Endothelial cell of umbilical vein (primary cell): ENCODE data around the gene KISS1R.

Source experiments
- EZH2 ChIP-seq: IDR thresholded peaks from 2 replicates; pipeline ENCODE4 v1.6.1; 2012; ENCODE audit warnings: borderline replicate concordance, low read depth, mild to moderate bottlenecking, moderate library complexity, low read length, inconsistent platforms; ENCODE audit not compliant: severe bottlenecking
- FOS ChIP-seq: IDR thresholded peaks from 2 replicates; pipeline ENCODE4 v1.6.1; 2011; ENCODE audit warnings: mild to moderate bottlenecking, low read length, moderate library complexity, borderline replicate concordance; ENCODE audit not compliant: insufficient read depth
- JUN ChIP-seq: IDR thresholded peaks from 2 replicates; pipeline ENCODE4 v1.6.1; 2011; ENCODE audit warnings: borderline replicate concordance, low read depth; ENCODE audit not compliant: insufficient read length, insufficient read depth
- MYC ChIP-seq: IDR thresholded peaks from one replicate; pipeline ENCODE4 v1.6.1; 2011; ENCODE audit warnings: mild to moderate bottlenecking, low read depth, low read length
- POLR2A ChIP-seq: IDR thresholded peaks from 2 replicates; pipeline ENCODE4 v1.6.1; 2012; ENCODE audit warnings: low read depth, mild to moderate bottlenecking, control low read depth, low read length
- POLR2AphosphoS5 ChIP-seq: IDR thresholded peaks from 2 replicates; pipeline ENCODE4 v1.6.1; 2012; ENCODE audit warnings: low read depth, mild to moderate bottlenecking, control low read depth, low read length, moderate library complexity; ENCODE audit not compliant: insufficient read depth
- TF ChIP-seq, protein P1 (sequence below), 2 donors: IDR thresholded peaks; 1 replicate in 1 of 2; 2 replicates in 1 of 2; pipeline ENCODE4 v1.5.1; 2011; ENCODE audit warnings: low read length in 2 of 2, mild to moderate bottlenecking in 2 of 2, moderate library complexity in 2 of 2, control low read depth in 1 of 2, inconsistent platforms in 1 of 2, low read depth in 1 of 2; ENCODE audit not compliant: insufficient read depth in 1 of 2; ENCODE audit errors: extremely low read depth in 1 of 2
- TF ChIP-seq, protein P2 (sequence below): IDR thresholded peaks from 2 replicates; pipeline ENCODE4 v1.6.1; 2011; ENCODE audit not compliant: insufficient read depth, insufficient read length

DNA sequence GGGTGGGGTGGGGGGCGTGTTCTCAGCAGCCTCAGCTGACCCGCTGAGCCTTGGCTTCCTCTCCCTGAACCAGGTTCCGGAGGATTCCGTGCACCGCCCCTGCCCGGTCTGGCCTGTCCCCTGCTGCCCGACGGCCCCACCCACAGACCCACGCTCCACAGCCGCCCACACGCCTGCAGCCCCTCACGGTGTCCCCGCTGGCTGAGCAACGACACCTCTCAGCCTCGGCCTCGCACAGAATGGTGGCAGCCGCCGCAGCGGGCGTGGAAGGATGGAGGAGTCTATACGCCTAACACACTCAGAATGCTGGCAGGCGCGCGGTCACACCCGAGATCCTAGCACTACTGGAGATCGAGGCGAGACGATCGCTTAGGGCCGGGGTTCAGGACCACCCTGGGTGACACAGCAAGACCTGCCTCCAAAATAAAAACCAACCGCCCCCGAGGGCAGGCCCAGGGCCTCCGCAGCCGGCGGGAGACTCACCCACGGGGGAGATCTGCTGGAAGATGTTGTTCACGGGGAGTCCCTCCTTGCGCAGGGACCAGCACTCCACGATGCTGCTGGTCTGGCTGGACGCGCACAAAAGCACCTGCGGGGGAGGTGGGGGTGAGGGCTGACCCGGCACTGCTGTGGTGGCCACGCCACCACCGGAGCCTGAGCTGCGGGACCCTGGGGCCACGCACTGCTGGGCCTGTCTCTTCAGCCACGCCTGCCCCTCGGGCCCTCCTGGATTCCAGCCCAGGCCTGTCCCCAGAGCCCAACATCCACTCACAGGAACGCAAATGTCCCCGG, 32.5 kb upstream of the KISS1R start:
- TF ChIP-seq, protein P1, sequence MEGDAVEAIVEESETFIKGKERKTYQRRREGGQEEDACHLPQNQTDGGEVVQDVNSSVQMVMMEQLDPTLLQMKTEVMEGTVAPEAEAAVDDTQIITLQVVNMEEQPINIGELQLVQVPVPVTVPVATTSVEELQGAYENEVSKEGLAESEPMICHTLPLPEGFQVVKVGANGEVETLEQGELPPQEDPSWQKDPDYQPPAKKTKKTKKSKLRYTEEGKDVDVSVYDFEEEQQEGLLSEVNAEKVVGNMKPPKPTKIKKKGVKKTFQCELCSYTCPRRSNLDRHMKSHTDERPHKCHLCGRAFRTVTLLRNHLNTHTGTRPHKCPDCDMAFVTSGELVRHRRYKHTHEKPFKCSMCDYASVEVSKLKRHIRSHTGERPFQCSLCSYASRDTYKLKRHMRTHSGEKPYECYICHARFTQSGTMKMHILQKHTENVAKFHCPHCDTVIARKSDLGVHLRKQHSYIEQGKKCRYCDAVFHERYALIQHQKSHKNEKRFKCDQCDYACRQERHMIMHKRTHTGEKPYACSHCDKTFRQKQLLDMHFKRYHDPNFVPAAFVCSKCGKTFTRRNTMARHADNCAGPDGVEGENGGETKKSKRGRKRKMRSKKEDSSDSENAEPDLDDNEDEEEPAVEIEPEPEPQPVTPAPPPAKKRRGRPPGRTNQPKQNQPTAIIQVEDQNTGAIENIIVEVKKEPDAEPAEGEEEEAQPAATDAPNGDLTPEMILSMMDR (IDR thresholded peaks at IDR 0.05; ENCODE audit: extremely low read depth in 1 of 2, insufficient read depth in 1 of 2, low read depth in 1 of 2, low read length in 2 of 2), result no peak
- TF ChIP-seq POLR2AphosphoS5 (no peak), EZH2 (no peak), FOS (no peak), JUN (no peak), POLR2A (no peak), MYC (no peak)
- TF ChIP-seq, protein P2, sequence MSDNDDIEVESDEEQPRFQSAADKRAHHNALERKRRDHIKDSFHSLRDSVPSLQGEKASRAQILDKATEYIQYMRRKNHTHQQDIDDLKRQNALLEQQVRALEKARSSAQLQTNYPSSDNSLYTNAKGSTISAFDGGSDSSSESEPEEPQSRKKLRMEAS, result no peak
